Measurements from ENCODE around the gene ELK3. TPM values are rescaled to one million over a fixed set of nuclear protein-coding genes. Genes with fewer than 3 reads are reported as not detected.

ELK3 gene
- total RNA-seq, 1 donor from 2014 or later: 18.9 TPM

DNA sequence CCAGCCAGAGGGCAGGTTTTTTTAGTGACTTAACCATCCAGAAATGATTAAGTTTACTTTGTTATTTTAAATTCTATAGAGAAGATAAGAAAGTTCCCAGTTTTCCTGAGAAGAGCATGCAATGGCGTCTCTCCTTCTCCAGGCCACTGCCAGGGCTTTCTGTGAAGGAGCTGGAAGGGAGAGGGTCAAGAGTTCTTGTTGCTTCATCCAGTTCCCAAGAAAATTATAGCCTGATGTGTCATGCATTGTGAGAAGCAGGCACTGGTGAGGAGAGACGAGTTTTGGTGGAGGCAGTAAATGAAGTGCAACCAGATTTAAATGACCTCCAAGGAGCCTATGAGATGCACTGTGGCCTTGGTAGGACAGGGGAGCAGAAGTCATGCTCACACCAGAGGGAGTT, 14.2 kb downstream of the ELK3 start:
- DNase-seq (no peak), ATAC-seq (ENCODE audit: poor library complexity) (no peak)
- intact Hi-C loops (cut with DNase I): no loop called here

DNA sequence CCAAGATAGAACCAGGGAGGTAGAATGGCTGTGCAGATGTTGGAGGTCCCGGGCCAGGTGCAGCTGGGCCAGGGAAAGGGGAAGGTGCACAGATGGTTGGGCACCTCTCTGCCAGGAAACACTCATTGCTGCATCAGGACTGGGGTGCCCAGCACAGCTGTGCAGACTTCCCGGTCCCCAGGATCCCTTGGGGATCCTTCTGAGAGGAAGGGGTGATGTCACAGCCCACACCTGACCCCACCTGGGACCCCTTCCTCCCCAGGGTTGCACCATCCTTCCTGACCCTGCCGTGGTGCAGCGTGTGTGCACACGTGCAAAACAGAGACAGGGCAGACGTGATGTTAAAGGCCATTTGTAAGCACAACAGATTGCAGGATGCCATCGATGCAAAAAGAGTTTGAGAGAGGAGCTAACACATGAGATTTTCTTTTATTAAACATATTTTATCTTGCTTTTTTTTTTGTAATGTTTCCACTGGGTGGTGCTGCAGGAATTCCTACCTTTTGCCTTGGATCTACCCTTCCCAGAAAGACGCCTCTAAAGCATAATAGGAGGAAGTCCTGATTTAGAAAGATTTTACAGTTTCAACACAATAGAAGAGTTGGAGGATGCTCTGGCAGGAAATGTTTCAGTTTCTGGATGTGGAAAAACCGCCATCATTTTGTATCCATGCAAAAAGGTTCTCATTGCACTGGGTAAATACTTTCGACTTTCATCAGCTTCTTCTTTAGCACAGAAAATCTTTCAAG, 14.8 kb downstream of the ELK3 start:
- DNase-seq (no peak), ATAC-seq (ENCODE audit: poor library complexity) (peak; percentile 58)
- intact Hi-C loops (cut with DNase I): no loop called here

DNA sequence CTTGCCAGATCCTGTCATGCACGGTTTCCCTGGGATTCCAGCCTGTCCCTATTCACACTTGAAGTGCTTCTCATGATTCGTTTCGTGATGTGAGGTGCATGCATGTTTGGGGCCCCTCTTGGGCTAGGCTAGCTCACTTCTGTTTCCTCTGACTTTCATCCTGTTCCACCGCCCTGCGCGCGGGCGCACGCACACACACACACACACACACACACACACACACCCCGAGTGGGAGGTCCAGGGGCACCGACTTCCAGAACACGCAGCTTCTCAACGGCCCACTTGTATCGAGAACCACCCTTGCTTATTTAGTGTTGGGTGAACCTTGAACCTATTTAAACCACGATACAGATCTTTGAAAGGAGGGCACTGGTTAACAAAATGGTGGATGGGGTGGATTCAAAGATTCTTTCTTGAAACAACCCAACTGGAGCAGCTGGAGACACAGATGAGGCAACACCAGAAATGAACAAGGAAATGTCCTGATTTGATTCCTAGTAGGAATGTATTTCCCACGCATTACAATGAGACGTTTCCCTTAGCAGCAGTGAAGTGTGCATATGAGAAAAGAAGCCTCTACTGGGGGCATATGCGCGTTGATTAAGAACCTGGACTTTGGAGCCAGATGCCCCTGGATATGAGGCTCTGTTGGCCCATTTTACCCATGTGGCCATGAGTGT, 16.3 kb downstream of the ELK3 start:
- DNase-seq (no peak), ATAC-seq (ENCODE audit: poor library complexity) (no peak)
- intact Hi-C loops (cut with DNase I): loop anchor here (10.0 kb wide), 1 partner anchor 304 kb away; no protein-coding TSS in a partner anchor

DNA sequence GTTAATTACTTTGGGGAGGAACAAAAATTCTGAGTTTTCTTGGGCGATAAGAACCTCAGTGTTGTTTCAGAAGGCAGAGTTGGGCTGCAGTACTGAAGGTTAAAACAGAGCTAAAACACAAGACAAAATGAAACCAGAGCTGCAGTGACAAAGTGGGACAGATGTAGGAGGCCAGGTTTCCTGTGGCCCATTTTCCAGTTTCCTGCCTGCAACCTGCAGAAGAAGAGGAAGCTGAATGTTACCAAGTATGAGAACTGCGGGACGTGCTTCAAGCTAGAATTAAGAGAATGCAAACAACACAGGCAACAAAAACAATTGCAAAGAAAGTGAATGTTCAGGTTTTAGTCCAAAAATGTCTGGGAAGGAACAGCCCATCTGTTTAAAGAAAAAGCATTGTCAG, 17.8 kb downstream of the ELK3 start:
- intact Hi-C loops (cut with DNase I): loop anchor here (10.0 kb wide), 1 partner anchor 303 kb away; no protein-coding TSS in a partner anchor
- DNase-seq (no peak), ATAC-seq (ENCODE audit: poor library complexity) (no peak)

DNA sequence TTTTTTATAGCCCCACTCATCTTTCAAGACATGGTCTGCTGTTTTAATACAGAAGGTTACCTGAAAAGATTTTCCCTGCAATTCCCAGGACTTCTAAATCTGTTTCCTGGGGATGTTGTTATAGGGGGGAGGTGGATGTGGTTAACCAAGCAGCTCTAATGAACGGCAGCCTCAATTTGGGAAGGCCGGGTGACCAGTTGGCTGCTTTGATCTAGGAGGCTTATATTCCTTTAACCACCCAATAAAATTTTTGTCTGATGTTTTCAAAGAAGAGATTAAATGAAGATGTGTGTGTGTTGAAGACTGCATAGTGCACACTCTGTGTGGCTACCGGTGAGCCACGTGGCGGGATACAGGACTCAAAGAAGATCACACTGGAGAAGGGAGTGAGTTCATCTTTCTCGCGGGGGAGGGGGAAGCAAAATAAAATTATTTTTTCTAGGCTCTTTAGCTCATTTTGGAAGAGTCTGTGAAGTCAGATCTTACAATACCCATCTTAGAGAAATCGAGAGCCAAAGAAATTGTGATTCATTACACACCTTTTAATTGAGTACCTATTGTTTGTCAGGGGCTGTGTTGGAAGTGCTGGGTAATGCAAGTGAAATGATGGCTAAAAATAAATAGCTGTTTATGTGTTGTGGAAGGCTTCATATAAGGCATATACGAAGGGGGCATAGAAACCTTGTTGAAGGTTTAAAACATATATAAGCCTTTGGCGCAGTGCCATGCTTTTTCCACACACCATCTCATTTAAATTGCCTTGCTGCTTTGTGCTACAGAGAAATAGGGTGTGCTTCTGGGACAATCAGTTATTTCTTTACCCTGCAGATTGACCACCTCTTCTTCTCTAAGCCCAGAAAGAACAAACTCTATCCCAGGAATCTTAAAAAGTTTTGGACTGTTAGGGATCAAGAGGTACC, 18.5 kb downstream of the ELK3 start:
- no peak for DNase-seq
- no peak for ATAC-seq (ENCODE audit: poor library complexity)
- intact Hi-C loops (cut with DNase I): loop anchor here (10.0 kb wide), 1 partner anchor 302 kb away; no protein-coding TSS in a partner anchor

DNA sequence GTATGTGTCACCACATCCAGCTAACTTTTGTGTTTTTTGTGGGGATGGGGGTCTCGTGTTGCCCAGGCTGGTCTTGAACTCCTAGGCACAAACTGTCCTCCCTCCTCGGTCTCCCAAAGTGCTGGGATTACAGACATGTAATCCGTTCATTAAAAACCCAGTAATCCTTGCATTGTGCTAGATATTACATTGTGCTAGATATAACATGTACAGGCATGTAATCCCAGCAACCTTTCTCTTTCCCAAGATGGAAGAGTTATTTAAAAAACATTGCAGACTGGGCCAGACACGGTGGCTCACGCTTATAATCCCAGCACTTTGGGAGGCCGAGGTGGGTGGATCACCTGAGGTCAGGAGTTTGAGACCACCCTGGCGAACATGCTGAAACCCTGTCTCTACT, 19.7 kb downstream of the ELK3 start:
- no peak for DNase-seq
- intact Hi-C loops (cut with DNase I): loop anchor here (10.0 kb wide), 1 partner anchor 301 kb away; no protein-coding TSS in a partner anchor

DNA sequence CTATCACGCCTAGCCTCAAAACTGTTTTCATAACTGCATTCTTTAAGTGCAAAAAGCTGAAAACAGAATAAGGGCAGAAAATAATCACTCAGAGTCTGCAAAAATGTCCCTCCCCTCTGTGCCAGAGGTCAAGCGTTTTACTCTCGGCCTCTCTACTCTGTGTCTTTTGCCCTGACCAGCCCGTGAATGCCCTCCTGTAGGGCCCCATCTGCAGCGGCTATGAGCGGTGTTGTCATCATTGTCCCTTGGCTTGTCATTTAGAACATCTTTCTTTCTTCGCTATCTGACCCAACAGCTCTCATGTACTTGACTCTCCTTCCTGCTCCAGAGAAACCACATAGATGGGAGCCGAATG, 21.7 kb downstream of the ELK3 start:
- intact Hi-C loops (cut with DNase I): loop anchor here (5.0 to 10.0 kb wide), 2 partner anchors 154 to 299 kb away; no protein-coding TSS in a partner anchor
- ATAC-seq (ENCODE audit: poor library complexity): no peak

More for the DNA sequence above, 19.7 kb downstream of the ELK3 start:
- no peak for ATAC-seq (ENCODE audit: poor library complexity)

DNA sequence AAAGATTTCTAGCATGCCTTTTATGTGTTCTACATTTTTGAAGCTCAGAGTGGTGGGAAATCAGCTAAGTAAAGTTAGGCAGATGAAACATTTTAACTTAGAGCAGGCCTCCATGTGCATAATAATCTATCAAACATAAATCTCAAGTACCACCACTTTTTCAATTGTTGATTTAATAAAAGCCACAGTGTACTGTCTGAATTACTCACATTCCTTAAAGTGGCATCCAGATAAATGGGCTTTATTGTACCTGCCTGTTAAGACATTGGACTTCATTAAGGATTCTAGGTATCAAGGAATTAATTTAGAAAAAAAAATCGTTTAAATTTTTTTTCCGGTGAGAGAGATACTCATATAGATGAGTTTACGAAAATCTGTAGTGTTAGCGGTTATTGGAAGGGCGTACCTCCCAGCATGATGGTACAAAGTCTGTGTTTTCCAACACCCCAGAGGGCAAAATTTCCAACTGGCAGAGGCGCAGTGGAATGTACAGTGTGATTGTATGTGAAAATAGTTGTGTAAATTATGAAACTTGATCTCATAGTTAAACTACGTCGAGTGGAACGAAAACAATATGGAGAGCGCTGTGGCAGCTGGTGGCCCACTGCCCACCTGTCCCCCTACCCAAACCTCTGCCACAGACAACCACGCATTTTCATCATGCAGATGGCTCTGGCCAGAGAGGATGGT, 25.0 kb downstream of the ELK3 start:
- ATAC-seq (ENCODE audit: poor library complexity): no peak
- intact Hi-C loops (cut with DNase I): loop anchor here (5.0 to 10.0 kb wide), 2 partner anchors 157 to 296 kb away; no protein-coding TSS in a partner anchor

More for the DNA sequence above, 21.7 kb downstream of the ELK3 start:
- no peak for DNase-seq

DNA sequence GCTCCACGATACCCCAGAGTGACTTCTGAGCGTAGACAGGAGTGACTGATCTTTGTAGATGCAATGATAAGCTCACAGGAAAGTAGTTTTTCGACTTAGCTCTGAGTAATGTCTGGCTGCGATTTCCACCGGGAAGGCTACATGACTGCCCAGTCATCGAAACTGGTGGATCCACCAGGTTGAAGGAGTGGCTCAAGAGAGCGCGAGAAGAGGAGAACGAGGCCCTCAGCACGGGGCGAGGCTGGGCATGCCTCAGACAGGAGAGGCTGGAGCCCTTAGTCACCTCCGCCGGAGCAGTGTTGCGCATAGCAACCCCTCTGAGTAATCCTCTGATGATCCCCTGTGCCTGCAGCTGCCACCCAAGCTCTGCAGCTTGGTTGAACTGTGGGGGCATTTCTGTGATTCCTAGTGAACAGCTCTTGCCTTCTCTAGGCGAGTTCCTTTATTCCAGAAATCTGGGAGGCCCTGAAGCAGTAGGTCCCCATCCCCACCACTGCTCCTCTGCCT, 25.6 kb downstream of the ELK3 start:
- intact Hi-C loops (cut with DNase I): loop anchor here (5.0 to 10.0 kb wide), 2 partner anchors 157 to 295 kb away; no protein-coding TSS in a partner anchor
- ATAC-seq (ENCODE audit: poor library complexity) (no peak), DNase-seq (no peak)

More for the DNA sequence above, 25.0 kb downstream of the ELK3 start:
- DNase-seq: no peak

DNA sequence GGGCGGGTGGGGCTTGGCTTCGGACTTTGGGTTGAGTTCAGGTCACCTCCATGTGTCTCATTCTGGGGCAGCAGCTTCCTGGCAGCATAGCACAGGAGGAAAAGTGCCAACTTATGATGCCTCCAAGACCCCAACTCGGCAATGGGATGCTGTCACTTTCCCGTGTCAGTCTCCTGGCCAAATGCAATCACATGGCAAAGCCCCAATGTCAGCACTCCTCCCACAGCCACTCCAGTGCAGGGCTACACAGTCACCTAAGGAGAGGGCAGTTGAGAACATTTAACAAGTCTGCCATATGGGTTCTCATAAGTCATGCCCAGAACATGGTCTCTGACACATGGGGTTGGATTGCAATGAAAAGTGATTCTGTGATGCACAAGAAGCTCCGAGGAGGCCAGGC, 26.7 kb downstream of the ELK3 start:
- intact Hi-C loops (cut with DNase I): no loop called here
- DNase-seq (peak; percentile 86), ATAC-seq (ENCODE audit: poor library complexity) (peak; percentile 94)

DNA sequence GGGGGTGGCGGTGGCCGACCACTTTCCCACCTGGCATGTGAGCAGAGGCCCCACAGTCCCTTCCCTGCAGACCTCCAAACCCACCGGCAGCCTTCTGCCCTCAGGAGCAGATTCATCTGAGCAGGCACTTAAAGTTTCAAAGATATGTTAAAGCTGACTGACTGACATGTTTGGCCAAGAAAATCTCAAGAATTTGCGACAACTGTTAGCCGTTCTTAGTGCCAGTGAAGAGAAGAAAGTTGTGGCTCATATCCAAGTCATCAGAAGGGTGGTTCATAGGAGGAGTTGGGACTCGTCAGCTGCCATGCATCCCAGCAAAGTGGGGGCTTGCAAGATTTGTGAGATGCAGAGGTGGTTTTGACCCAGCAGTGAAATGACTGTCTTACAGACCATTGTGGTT, 27.2 kb downstream of the ELK3 start:
- peak; percentile 3 for ATAC-seq (ENCODE audit: poor library complexity)
- intact Hi-C loops (cut with DNase I): no loop called here
- no peak for DNase-seq

DNA sequence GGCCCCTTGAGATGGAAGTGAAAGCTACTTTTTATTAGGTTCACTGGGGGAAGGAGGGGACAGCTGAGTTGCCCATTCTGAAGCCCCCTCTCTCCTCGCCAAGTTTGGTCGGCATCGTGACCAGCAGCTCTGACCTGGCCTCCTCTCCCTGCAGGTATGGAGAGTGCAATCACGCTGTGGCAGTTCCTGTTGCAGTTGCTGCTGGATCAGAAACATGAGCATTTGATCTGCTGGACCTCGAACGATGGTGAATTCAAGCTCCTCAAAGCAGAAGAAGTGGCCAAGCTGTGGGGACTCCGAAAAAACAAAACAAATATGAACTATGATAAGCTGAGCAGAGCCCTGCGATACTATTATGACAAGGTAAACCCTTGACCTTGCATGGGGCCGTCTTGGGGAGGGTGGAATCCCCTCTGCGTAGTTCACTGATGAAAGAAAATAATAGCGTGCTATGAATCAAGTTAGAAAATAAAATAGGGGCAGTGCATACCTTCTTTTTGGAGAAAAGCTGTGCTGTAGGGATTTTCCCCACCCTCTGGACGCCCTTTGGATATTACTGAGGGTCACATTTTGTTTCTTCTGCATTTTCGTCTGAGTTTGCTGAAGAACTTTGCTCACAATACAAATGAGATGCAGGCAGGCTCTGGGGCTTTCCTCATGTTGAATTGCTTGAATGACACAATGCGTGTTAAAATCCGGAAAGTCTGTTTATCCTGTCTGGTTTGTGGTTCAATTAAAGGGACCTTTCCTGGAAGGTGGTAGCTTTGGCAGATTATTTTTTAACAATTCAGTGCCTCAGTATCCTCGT, 29.4 kb downstream of the ELK3 start:
- DNase-seq (no peak), ATAC-seq (ENCODE audit: poor library complexity) (no peak)
- intact Hi-C loops (cut with DNase I): no loop called here

DNA sequence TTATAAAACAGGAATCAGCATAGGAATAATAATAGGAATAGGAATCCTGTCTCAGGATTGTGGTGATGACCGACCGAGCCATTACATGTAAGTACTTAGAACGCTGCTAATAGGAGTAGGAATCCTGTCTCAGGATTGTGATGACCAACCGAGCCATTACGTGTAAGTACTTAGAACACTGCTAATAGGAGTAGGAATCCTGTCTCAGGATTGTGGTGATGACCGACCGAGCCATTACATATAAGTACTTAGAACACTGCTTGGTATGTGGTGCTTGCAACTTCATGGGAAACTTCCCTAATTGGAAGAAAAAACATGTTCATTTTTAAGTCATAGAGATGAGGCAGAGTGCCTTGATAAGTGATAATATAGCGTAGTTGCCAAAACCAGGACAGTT, 30.0 kb downstream of the ELK3 start:
- DNase-seq (no peak), ATAC-seq (ENCODE audit: poor library complexity) (no peak)
- intact Hi-C loops (cut with DNase I): no loop called here

DNA sequence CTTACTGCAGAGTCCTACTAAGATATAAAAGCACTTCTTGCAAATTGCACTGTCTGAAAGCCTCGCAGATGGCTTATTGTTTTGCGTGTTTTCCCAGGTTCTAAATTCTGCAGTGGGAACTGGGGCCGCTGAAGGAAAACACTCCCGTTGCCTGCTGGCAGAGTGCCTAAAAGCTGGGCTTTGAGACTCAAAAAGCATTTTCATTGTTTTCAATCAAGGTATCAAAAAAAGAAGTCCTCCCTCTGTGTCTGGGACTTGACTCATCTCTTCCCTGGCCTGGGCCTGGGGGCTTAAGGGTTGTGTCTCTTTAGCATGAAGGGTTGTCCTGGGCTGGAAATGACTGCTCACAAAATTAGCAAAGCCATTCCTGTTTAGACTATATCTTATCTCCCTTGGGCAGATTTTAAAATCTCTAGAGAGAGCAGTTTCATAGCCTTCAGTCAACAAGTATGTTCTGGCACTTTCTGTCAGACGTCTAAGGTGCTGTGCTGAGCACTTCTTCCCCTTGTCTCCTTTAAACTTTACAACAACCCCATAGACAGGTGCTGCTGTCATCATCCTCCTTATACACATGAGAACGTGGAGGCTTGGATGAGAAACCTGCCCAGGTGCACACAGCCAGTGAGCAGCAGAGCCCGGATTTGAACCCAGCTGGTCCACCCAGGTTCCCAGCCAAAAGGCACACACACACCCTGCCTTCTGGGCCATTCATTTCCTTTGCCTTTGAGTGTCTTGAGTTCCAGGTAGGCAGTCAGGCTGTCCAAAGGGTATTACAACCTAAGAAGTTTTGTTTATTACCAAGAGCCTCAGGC, 31.1 kb downstream of the ELK3 start:
- no peak for ATAC-seq (ENCODE audit: poor library complexity)
- DNase-seq: peak; percentile 57
- intact Hi-C loops (cut with DNase I): no loop called here

DNA sequence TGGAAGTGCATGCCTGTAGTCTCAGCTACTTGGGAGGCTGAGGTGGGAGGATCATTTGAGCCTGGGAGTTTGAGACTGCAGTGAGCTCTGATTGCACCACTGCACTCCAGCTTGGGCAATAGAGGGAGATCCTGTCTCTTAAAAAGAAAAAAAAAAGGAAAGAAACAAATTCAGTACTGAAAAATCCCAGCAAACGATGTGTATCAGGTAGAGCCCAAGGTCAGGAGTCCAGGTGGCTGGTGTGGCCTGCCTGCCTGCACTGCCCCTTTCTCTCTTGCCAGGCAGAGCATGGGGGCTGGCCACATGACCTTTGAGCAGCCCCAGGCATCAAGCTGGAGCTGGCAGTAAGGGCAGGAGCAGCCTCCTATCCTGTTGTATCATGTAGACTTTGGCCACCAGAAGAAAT, 31.8 kb downstream of the ELK3 start:
- DNase-seq (no peak), ATAC-seq (ENCODE audit: poor library complexity) (no peak)
- intact Hi-C loops (cut with DNase I): no loop called here

DNA sequence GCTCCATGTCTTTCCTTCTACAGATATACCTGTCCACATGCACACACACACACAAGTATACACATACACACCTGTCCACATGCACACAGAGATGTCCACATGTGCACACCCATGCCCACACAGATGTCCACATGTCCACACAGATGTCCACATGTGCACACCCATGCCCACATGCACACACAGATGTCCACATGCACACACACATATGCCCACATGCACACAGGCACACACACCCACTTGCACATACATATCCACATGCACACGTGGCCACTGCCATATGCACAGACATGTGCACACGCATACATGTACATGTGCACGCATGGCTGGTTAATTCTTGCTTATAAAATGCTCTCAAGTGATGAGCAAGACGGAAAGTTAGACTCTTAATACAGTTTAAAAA, 32.2 kb downstream of the ELK3 start:
- DNase-seq (no peak), ATAC-seq (ENCODE audit: poor library complexity) (no peak)
- intact Hi-C loops (cut with DNase I): no loop called here

Measured in Right ventricle myocardium superior (tissue), 1 donor.